GM23338 (cell line): Measurements from ENCODE around the gene ELAVL3. TPM values are rescaled to one million over a fixed set of nuclear protein-coding genes. Genes with fewer than 3 reads are reported as not detected.

ENCODE experiments used
- ATAC-seq: fragments of 200-7000 bp; cut with Tn5 transposase; 3 replicates; pipeline ENCODE4 v1.9.1; 2020
- DNase-seq: peaks from one replicate; pipeline ENCODE4 v3.0.0-alpha.2; 2015; ENCODE audit warnings: low spot score
- H2AFZ ChIP-seq: fragments of 200-600 bp; sonication (generic); 2 replicates; pipeline ENCODE4 v1.8.0; 2016; ENCODE audit warnings: antibody characterized with exemption, mild to moderate bottlenecking, moderate library complexity
- H3F3A ChIP-seq: fragments of 200-600 bp; sonication (generic); replicated peaks from 2 replicates; pipeline ENCODE4 v1.8.0; 2017; ENCODE audit warnings: antibody characterized with exemption, mixed run types, low read depth
- H3K27ac ChIP-seq: fragments of 200-600 bp; sonication (generic); 2 replicates; pipeline ENCODE4 v1.6.1; 2016; ENCODE audit warnings: low read depth
- H3K27me3 ChIP-seq: fragments of 200-600 bp; sonication (generic); 2 replicates; pipeline ENCODE4 v1.8.0; 2016; ENCODE audit warnings: mild to moderate bottlenecking, mixed run types, moderate library complexity; ENCODE audit not compliant: insufficient read depth
- H3K36me3 ChIP-seq: fragments of 200-600 bp; sonication (generic); 2 replicates; pipeline ENCODE4 v1.8.0; 2016; ENCODE audit warnings: mild to moderate bottlenecking; ENCODE audit not compliant: insufficient read depth
- H3K4me1 ChIP-seq: fragments of 200-600 bp; sonication (generic); 2 replicates; pipeline ENCODE4 v1.8.0; 2016; ENCODE audit warnings: mild to moderate bottlenecking, moderate library complexity; ENCODE audit not compliant: insufficient read depth
- H3K4me2 ChIP-seq: fragments of 200-600 bp; sonication (generic); 2 replicates; pipeline ENCODE4 v1.7.1; 2017; ENCODE audit warnings: mixed run types
- H3K4me3 ChIP-seq: fragments of 200-600 bp; sonication (generic); 2 replicates; pipeline ENCODE4 v1.6.1; 2016; ENCODE audit warnings: mixed run types
- H3K79me2 ChIP-seq: fragments of 200-600 bp; sonication (generic); replicated peaks from 2 replicates; pipeline ENCODE4 v1.8.0; 2017; ENCODE audit warnings: mild to moderate bottlenecking; ENCODE audit not compliant: insufficient read depth
- H3K9me2 ChIP-seq: fragments of 200-600 bp; sonication (generic); 2 replicates; pipeline ENCODE4 v1.8.0; 2017; ENCODE audit not compliant: insufficient read depth
- H4K20me1 ChIP-seq: fragments of 200-600 bp; sonication (generic); replicated peaks from 2 replicates; pipeline ENCODE4 v1.8.0; 2017; ENCODE audit warnings: mild to moderate bottlenecking; ENCODE audit not compliant: insufficient read depth
- H3K27ac Mint-ChIP-seq: 2 replicates; pipeline ENCODE4 v1.8.0; 2020; ENCODE audit warnings: inconsistent platforms, mild to moderate bottlenecking, moderate library complexity, mixed read lengths
- H3K27me3 Mint-ChIP-seq: 3 replicates; pipeline ENCODE4 v1.8.0; 2022; ENCODE audit warnings: low read depth, mild to moderate bottlenecking, moderate library complexity, mixed read lengths, inconsistent platforms; ENCODE audit not compliant: insufficient read depth, poor library complexity
- H3K36me3 Mint-ChIP-seq: 3 replicates; pipeline ENCODE4 v1.8.0; 2021; ENCODE audit warnings: low read depth, mild to moderate bottlenecking, inconsistent platforms, moderate library complexity, mixed read lengths
- H3K4me1 Mint-ChIP-seq: 3 replicates; pipeline ENCODE4 v1.8.0; 2020; ENCODE audit warnings: mild to moderate bottlenecking, inconsistent platforms, mixed read lengths
- H3K4me3 Mint-ChIP-seq: 3 replicates; pipeline ENCODE4 v1.8.0; 2021; ENCODE audit warnings: moderate library complexity, mild to moderate bottlenecking, inconsistent platforms, mixed read lengths
- H3K9me3 Mint-ChIP-seq: 3 replicates; pipeline ENCODE4 v1.8.0; 2020; ENCODE audit warnings: moderate library complexity, mild to moderate bottlenecking, inconsistent platforms, mixed read lengths
- CREB1 ChIP-seq: fragments of 250-450 bp; sonication (Bioruptor Pico); IDR thresholded peaks from 2 replicates; pipeline ENCODE4 v1.5.0; 2020; ENCODE audit warnings: low read depth, mild to moderate bottlenecking, moderate library complexity
- EZH2 ChIP-seq: fragments of 200-600 bp; sonication (generic); IDR thresholded peaks from one replicate; pipeline ENCODE4 v1.8.0; 2017; ENCODE audit warnings: antibody characterized with exemption, mild to moderate bottlenecking, low read depth; ENCODE audit not compliant: unreplicated experiment
- EZH2phosphoT487 ChIP-seq: fragments of 200-600 bp; sonication (generic); IDR thresholded peaks from one replicate; pipeline ENCODE4 v1.8.1; 2018; ENCODE audit warnings: antibody characterized with exemption; ENCODE audit not compliant: unreplicated experiment
- JUNB ChIP-seq: IDR thresholded peaks from one replicate; pipeline ENCODE4 v1.6.1; 2016; ENCODE audit warnings: antibody characterized with exemption; ENCODE audit not compliant: unreplicated experiment
- NANOG ChIP-seq: IDR thresholded peaks from 2 replicates; pipeline ENCODE4 v1.6.1; 2016; ENCODE audit warnings: antibody characterized with exemption, borderline replicate concordance
- POLR2AphosphoS5 ChIP-seq: IDR thresholded peaks from 2 replicates; pipeline ENCODE4 v1.6.1; 2016; ENCODE audit warnings: antibody characterized with exemption, low read depth
- STAT1 ChIP-seq: IDR thresholded peaks from one replicate; pipeline ENCODE4 v1.6.1; 2016; ENCODE audit warnings: antibody characterized with exemption; ENCODE audit not compliant: unreplicated experiment
- ZNF114 ChIP-seq: fragments of 250-450 bp; sonication (Bioruptor Pico); IDR thresholded peaks from 2 replicates; pipeline ENCODE4 v1.5.0; 2020; ENCODE audit warnings: mild to moderate bottlenecking, moderate library complexity
- ZNF331 ChIP-seq: fragments of 250-450 bp; sonication (Bioruptor Pico); IDR thresholded peaks from 2 replicates; pipeline ENCODE4 v1.5.0; 2020; ENCODE audit warnings: low read depth, mild to moderate bottlenecking, moderate library complexity
- polyA plus RNA-seq: library from polyadenylated mRNA; unstranded; fragments of >200 nt; fragmentation: Nextera tagmentation; extraction: Ambion mirVana; gene quantifications from 2 replicates; pipeline ENCODE4 v1.2.1, GENCODE V29; 2016
- total RNA-seq: library from RNA; depleted of rRNA; stranded (reverse); fragments of >200 nt; shearing (Covaris generic); gene quantifications from 2 replicates; pipeline ENCODE4 v1.2.3, GENCODE V29; 2014
- TF ChIP-seq, protein P1 (sequence below): IDR thresholded peaks from one replicate; pipeline ENCODE4 v1.6.1; 2018; ENCODE audit warnings: antibody characterized with exemption; ENCODE audit not compliant: unreplicated experiment
- TF ChIP-seq, protein P2 (sequence below), 2 experiments: fragments of 200-600 bp in 1 of 2; sonication (generic) in 1 of 2; conservative IDR thresholded peaks; 2 replicates each; pipeline versions ENCODE4 v1.5.1 to v1.6.1; 2016 to 2017; ENCODE audit warnings: antibody characterized with exemption in 2 of 2, low read depth in 2 of 2, mild to moderate bottlenecking in 2 of 2, moderate library complexity in 1 of 2
- TF ChIP-seq, protein P3 (sequence below): fragments of 250-450 bp; sonication (Bioruptor Pico); IDR thresholded peaks from 2 replicates; pipeline ENCODE4 v1.5.0; 2020; ENCODE audit warnings: mild to moderate bottlenecking, moderate library complexity
- TF ChIP-seq, protein P4 (sequence below): IDR thresholded peaks from 2 replicates; pipeline ENCODE4 v1.6.1; 2016; ENCODE audit warnings: antibody characterized with exemption

The ELAVL3 gene
- total and polyA plus RNA-seq, 2 experiments from 2014 or later: 0.45 to 1.2 TPM

DNA sequence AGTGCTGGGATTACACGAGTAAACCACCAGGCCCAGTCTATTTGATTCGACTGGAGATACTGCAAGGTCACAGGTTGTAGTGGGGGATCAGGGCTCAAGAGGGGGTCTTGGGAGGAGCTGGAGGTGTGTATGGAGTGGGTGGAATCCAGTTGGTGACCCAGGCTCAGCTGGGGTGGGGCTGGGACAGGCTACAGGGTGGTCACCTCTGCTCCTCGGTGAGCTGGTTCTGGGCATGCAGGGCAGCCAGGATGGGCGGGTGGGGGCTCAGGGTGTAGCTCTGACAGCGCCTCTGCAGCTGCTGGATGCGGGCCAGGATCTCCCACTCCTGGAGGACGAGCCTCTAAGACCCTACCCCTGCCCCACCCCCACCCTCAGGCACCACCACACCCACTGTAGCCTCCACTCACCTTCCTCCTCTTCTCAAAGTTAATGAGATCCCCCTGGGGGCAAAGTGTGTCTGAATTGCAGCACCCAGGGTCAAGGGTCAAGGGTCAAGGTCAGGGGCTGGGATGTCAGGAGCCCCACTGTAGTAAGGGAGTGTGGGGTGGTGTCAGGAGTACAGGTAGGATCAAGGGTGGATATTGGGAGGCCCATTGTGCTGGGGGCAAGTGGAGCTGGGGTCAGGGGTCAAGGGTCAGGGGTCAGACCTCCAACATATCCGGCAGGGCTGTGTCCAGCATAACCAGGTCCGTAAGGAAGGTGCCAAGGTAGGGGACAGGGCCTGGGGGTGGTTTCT, 78.9 kb downstream of the ELAVL3 start:
- H2AFZ ChIP-seq: no peak overlapping the region
- peaks cover 6% of the 10 kb centered on the region; the same call in 1 of the 2 replicates for H3F3A ChIP-seq
- H3K27me3 Mint-ChIP-seq: peaks cover 9% of the 10 kb centered on the region
- H3K9me3 Mint-ChIP-seq: no peaks in the 10 kb centered on the region
- DNase-seq: no peak
- H3K27ac Mint-ChIP-seq: no peak overlapping the region
- H3K4me1 Mint-ChIP-seq: no peaks in the 10 kb centered on the region; the same call in 2 of the 3 replicates
- no peaks in the 10 kb centered on the region for H3K79me2 ChIP-seq
- H3K4me3 Mint-ChIP-seq: no peak overlapping the region
- no peak overlapping the region for H3K4me3 ChIP-seq
- 0 out of 2 replicates have a peak, but pooled peaks cover 2% of the 10 kb centered on the region for H4K20me1 ChIP-seq
- no peak overlapping the region for H3K4me2 ChIP-seq
- no peak for ATAC-seq
- no peak overlapping the region for H3K27ac ChIP-seq
- H3K4me1 ChIP-seq: peaks cover 2% of the 10 kb centered on the region; the same call in 1 of the 2 replicates
- H3K27me3 ChIP-seq: no peaks in the 10 kb centered on the region
- H3K36me3 Mint-ChIP-seq: peaks cover 43% of the 10 kb centered on the region
- H3K9me2 ChIP-seq: no peaks in the 10 kb centered on the region
- TF ChIP-seq NANOG: no peak
- TF ChIP-seq, protein P1, sequence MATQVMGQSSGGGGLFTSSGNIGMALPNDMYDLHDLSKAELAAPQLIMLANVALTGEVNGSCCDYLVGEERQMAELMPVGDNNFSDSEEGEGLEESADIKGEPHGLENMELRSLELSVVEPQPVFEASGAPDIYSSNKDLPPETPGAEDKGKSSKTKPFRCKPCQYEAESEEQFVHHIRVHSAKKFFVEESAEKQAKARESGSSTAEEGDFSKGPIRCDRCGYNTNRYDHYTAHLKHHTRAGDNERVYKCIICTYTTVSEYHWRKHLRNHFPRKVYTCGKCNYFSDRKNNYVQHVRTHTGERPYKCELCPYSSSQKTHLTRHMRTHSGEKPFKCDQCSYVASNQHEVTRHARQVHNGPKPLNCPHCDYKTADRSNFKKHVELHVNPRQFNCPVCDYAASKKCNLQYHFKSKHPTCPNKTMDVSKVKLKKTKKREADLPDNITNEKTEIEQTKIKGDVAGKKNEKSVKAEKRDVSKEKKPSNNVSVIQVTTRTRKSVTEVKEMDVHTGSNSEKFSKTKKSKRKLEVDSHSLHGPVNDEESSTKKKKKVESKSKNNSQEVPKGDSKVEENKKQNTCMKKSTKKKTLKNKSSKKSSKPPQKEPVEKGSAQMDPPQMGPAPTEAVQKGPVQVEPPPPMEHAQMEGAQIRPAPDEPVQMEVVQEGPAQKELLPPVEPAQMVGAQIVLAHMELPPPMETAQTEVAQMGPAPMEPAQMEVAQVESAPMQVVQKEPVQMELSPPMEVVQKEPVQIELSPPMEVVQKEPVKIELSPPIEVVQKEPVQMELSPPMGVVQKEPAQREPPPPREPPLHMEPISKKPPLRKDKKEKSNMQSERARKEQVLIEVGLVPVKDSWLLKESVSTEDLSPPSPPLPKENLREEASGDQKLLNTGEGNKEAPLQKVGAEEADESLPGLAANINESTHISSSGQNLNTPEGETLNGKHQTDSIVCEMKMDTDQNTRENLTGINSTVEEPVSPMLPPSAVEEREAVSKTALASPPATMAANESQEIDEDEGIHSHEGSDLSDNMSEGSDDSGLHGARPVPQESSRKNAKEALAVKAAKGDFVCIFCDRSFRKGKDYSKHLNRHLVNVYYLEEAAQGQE: no peak
- TF ChIP-seq POLR2AphosphoS5: no peak
- TF ChIP-seq, protein P2, sequence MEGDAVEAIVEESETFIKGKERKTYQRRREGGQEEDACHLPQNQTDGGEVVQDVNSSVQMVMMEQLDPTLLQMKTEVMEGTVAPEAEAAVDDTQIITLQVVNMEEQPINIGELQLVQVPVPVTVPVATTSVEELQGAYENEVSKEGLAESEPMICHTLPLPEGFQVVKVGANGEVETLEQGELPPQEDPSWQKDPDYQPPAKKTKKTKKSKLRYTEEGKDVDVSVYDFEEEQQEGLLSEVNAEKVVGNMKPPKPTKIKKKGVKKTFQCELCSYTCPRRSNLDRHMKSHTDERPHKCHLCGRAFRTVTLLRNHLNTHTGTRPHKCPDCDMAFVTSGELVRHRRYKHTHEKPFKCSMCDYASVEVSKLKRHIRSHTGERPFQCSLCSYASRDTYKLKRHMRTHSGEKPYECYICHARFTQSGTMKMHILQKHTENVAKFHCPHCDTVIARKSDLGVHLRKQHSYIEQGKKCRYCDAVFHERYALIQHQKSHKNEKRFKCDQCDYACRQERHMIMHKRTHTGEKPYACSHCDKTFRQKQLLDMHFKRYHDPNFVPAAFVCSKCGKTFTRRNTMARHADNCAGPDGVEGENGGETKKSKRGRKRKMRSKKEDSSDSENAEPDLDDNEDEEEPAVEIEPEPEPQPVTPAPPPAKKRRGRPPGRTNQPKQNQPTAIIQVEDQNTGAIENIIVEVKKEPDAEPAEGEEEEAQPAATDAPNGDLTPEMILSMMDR (conservative IDR thresholded peaks at IDR 0.05; ENCODE audit: low read depth in 2 of 2): no peak
- TF ChIP-seq, protein P3, sequence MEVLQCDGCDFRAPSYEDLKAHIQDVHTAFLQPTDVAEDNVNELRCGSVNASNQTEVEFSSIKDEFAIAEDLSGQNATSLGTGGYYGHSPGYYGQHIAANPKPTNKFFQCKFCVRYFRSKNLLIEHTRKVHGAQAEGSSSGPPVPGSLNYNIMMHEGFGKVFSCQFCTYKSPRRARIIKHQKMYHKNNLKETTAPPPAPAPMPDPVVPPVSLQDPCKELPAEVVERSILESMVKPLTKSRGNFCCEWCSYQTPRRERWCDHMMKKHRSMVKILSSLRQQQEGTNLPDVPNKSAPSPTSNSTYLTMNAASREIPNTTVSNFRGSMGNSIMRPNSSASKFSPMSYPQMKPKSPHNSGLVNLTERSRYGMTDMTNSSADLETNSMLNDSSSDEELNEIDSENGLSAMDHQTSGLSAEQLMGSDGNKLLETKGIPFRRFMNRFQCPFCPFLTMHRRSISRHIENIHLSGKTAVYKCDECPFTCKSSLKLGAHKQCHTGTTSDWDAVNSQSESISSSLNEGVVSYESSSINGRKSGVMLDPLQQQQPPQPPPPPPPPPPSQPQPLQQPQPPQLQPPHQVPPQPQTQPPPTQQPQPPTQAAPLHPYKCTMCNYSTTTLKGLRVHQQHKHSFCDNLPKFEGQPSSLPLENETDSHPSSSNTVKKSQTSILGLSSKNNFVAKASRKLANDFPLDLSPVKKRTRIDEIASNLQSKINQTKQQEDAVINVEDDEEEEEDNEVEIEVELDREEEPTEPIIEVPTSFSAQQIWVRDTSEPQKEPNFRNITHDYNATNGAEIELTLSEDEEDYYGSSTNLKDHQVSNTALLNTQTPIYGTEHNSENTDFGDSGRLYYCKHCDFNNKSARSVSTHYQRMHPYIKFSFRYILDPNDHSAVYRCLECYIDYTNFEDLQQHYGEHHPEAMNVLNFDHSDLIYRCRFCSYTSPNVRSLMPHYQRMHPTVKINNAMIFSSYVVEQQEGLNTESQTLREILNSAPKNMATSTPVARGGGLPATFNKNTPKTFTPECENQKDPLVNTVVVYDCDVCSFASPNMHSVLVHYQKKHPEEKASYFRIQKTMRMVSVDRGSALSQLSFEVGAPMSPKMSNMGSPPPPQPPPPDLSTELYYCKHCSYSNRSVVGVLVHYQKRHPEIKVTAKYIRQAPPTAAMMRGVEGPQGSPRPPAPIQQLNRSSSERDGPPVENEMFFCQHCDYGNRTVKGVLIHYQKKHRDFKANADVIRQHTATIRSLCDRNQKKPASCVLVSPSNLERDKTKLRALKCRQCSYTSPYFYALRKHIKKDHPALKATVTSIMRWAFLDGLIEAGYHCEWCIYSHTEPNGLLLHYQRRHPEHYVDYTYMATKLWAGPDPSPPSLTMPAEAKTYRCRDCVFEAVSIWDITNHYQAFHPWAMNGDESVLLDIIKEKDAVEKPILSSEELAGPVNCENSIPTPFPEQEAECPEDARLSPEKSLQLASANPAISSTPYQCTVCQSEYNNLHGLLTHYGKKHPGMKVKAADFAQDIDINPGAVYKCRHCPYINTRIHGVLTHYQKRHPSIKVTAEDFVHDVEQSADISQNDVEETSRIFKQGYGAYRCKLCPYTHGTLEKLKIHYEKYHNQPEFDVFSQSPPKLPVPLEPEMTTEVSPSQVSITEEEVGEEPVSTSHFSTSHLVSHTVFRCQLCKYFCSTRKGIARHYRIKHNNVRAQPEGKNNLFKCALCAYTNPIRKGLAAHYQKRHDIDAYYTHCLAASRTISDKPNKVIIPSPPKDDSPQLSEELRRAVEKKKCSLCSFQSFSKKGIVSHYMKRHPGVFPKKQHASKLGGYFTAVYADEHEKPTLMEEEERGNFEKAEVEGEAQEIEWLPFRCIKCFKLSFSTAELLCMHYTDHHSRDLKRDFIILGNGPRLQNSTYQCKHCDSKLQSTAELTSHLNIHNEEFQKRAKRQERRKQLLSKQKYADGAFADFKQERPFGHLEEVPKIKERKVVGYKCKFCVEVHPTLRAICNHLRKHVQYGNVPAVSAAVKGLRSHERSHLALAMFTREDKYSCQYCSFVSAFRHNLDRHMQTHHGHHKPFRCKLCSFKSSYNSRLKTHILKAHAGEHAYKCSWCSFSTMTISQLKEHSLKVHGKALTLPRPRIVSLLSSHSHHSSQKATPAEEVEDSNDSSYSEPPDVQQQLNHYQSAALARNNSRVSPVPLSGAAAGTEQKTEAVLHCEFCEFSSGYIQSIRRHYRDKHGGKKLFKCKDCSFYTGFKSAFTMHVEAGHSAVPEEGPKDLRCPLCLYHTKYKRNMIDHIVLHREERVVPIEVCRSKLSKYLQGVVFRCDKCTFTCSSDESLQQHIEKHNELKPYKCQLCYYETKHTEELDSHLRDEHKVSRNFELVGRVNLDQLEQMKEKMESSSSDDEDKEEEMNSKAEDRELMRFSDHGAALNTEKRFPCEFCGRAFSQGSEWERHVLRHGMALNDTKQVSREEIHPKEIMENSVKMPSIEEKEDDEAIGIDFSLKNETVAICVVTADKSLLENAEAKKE (CRISPR knock-in tag): no peak
- TF ChIP-seq EZH2: no peak
- TF ChIP-seq, protein P4, sequence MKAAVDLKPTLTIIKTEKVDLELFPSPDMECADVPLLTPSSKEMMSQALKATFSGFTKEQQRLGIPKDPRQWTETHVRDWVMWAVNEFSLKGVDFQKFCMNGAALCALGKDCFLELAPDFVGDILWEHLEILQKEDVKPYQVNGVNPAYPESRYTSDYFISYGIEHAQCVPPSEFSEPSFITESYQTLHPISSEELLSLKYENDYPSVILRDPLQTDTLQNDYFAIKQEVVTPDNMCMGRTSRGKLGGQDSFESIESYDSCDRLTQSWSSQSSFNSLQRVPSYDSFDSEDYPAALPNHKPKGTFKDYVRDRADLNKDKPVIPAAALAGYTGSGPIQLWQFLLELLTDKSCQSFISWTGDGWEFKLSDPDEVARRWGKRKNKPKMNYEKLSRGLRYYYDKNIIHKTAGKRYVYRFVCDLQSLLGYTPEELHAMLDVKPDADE: no peak
- TF ChIP-seq JUNB: no peak
- no peak for TF ChIP-seq ZNF331 (CRISPR knock-in tag)
- no peak for TF ChIP-seq EZH2phosphoT487
- TF ChIP-seq CREB1 (CRISPR knock-in tag): no peak
- no peak for TF ChIP-seq STAT1
- no peak for TF ChIP-seq ZNF114 (CRISPR knock-in tag)
- H3K36me3 ChIP-seq: no peaks in the 10 kb centered on the region; the same call in 1 of the 2 replicates
